GM04503 (cell line): ENCODE results near the gene RIPPLY1.

Experiments
- DNase-seq: peaks from one replicate; pipeline ENCODE4 v3.0.0-alpha.2; 2012; ENCODE audit warnings: low read depth

RIPPLY1 gene, protein sequence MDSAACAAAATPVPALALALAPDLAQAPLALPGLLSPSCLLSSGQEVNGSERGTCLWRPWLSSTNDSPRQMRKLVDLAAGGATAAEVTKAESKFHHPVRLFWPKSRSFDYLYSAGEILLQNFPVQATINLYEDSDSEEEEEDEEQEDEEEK

DNA sequence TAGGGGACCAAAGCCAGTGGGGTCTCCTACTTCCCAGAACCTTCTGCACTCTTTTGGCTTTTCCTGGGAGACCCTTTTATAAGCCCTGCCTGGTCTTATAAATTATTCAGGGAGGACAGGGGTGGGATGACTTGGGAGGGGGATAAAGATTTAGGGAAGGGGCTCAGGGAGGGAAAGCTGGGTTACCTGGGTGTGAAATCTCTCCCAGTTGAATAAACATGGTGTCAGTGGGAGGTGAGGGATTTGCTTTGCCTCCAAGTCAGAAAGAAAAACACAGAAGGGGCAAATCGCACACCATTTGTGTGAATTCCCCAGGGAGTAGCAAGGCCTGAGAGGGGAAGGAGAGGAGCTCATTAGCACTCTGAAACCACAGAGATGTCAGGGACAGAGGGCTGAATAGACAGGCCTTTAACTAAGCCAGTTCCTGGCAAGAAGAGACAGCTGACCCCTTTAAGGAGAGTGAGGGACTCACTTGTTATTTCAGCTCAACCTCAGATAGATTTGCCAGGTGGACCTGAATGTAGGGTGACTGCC lies at the start of gene RIPPLY1:
TSS of gene RIPPLY1 (minus strand) at position 51 of the 534 bp plus-strand sequence. CDS start 54 bp downstream, outside the sequence.
- no peak for DNase-seq

DNA sequence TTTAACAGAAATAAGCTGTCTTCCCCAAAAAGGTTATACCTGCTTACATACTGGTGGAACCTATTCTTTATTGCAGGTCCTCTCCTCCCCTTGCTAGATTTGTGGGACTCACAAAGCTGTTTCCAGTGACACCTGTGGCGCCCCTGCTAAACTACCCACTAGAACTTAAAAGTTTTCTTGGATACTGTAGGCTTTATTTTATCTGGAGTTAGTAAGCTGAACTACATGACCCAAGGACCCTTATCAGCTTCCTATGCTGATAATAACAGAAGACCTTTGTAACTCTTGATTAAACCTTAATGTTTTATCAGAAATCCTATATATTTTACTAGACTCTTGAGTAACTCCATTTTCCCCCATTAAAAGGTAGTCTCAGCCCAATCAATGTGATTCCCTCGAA lies 49.4 kb upstream of the RIPPLY1 start:
- DNase-seq = no peak

DNA sequence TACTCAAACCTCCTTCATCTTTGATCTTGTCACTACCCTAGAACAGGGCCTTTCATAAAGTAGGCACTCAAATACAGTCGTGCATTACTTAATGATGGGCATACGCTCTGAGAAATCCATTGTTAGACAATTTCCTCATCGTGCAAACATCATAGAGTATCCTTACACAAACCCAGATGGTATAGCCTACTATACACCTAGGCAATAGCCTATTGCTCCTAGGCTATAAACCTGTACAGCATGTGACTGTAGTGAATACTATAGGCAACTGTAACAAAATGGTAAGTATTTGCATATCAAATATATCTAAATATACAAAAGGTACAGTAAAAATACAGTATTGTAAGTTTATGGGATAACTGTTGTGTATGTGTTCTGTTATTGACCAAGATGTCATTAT lies 48.9 kb upstream of the RIPPLY1 start:
- no peak for DNase-seq

DNA sequence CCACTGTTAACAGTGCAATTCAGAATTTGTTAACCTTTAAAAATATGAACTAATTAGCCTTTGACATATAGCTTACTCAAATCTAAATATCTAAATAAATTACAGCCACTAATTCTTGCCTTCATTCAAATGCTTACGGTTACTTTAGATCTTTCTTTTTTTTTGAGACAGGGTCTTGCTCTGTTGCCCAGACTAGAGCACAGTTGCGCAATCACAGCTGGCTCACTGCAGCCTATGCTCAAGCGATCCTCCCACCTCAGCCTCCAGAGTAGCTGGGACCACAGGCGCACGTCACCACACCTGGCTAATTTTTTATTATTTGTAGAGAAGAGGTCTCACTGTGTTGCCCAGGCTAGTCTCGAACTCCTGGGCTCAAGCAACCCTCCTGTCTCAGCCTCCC lies 48.1 kb upstream of the RIPPLY1 start:
- DNase-seq = no peak

DNA sequence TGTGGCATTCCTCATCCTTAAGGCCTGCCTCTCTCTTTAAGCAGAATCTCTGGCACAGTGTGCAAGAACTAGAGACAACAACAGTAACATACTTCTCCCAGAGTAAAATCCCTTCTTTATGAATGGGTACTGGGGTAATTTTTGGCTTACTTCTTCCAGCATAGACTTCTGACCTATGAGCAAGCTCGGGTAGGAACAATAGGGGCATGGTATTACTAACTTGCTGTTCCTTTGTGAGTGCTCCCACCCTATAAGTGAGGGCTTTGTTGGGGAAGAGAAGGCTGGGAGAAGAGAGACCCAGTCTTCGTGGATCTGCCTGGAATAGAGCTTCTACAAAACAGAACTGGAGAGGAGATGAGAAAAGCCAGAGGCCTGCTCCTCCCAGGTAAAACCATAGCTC lies 47.2 kb upstream of the RIPPLY1 start:
- DNase-seq = no peak

DNA sequence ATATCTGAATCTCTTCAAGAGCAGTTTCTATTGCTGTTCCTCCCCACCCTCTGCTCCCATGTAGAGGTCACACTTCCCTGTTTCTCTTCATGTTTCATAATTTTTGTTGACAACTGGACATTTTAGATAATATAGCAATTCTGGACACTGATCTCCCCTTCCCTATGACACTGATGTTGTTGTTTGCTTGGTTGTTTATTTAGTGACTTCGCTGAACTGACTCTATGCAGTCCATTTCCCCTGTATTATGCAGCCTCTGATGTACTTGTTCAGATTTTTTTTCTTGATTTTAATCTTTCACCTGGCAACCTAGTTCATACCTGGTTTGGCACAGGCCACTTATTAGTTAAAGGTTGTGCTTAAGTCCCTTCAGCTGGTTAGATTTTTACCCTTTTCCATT lies 46.2 kb upstream of the RIPPLY1 start:
- no peak for DNase-seq

DNA sequence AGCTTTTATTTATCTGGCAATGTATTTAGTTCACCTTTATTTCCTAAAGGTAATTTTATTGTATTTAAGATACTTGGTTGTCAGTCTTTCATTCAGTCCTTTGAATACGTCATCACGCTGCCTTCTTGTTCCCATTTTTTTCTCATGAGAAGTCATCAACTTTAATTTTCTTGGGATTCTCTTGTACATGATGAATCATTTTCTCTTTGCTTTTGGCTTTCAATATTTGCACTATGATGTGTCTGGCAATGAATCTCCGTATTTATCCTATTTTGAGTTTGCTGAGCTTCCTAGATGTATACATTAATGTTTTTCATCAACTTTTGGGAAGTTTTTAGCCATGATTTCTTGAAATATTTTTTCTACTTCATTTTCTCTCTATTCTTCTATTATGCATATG lies 45.5 kb upstream of the RIPPLY1 start:
- no peak for DNase-seq

DNA sequence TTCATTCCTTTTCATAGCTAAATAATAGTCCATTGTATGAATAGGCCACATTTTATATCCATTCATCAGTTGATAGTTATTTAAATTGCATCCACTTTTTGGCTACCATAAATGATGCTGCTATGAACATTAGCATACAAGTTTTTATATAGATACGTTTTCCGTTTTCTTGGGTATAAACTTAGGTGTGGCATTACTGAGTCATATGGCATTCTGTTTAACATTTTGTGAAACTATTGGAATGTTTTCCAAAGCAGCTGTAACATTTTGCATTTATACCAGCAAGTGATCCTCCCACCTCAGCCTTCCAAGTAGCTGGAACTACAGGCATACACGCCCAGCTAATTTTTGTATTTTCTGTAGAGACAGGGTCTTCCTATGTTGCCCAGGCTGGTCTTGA lies 43.3 kb upstream of the RIPPLY1 start:
- DNase-seq = no peak

DNA sequence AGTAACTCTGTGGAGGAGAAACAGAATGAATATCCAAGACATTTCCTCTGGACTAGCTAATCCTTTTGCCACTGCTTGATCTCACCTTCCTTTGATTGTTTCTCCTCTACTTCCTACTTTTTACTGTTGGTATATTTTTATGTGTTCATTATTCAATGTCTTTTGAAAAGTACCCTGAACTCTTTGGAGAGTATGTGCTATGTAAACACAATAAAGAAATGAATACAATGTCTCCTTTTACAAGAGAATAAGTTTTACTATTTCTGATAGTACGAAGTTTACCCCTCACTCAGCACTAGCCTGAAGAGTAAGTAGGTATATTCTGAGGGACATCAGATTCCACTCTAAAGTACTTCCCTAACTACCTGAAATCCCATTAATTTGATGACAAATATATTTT lies 36.9 kb upstream of the RIPPLY1 start:
- no peak for DNase-seq

DNA sequence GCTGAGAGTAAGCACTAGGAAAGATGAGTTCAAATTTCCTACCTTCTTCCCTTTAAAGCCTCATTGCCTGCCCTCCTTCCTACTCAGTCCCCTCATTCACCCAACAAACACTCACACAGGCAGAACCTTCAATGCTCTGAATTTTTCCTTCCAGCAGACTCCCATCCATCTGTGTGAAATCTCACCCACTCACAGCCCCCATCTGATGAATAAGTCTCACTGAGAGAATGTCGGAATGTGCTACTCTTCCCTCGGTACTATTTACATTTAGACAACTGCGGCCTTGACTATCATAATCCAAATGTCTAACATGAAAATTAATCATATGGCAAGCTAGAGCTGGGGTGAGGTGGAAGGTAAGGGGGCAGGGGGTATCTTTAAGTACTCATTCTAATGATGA lies 36.4 kb upstream of the RIPPLY1 start:
- DNase-seq = no peak

DNA sequence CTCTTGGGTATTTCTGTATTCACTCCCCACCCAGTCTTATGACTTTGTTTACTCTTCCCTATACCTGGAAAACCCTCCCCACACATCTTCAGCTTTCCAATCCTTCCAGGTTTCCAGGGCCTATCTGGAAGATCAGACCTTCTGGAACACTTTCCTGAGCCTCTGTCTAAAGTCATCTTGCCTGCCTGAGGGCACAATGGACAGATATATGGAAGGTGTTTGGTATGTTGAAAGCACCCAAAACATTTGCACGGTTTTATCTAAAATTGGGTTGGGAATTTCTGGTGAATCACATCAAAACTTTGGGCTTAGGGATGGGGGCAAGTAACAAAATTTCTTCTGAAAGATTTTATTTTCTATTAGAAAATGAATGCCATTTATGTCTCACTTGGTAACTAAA lies 33.1 kb upstream of the RIPPLY1 start:
- DNase-seq = no peak

DNA sequence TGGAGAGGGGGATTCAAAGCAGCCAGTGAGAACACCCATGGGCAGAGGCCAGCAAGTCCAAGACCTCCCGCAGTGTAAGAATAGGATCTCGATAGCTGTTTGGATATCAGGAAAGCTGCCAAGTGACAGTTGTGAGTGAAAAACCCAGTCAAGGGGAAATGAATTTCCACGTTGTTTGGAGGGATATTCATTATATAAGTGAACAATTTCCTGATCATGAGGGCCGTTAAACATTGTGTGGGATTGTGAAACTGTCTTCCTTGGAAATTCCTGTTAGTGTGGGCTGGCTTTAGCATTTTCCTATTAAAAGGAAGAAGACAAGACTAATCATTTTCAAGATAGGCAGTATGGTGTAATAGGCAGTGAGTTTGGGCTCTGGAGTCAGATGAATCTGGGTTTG lies 32.0 kb upstream of the RIPPLY1 start:
- no peak for DNase-seq

DNA sequence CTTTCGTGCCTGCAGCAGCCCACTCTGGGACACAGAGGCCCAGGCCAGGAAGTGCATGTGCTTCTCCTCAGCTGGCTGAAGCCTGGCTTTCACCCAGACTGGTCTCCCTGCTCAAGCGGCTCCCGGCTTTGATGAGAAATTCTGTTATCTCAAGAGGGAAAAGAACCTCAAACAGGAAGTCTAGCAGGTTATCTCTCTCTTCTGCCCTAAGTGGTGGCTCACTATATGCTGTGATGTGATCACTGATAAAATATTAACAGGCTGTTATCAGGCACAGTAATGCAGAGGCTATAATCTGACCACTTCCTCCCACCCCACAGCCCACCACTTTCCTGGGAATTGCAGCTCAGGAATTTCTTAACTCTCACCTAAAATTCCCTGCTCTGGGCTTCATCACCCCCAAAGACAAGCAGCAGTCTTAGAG lies 30.4 kb upstream of the RIPPLY1 start:
- DNase-seq = no peak

DNA sequence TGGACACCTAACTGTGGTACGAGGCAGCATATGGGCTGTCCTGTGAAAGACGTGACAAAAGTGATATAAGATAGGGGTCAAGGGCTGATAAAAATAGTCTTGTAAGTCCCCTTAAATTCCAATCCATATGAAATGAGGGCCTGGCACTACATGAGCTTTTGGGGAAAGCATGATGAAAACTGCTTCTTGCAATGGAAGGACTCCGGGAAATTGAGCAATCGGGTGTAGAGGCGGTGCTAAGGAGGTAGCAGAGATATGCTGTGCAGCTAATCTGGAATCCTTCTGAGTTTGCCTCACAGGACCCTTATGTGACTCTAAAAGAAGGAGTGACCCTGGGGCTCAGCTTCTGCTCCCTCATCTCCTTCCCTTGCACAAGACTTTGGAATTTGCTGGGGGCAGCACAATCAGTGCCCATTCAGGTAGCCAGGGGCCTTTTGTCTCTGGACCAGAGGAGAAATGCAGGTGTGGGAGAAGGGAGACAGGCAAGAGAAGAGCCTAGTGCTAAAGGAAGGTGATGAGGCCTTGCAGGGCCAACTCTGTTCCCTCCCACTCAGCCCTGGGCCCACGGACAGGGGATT lies 29.9 kb upstream of the RIPPLY1 start:
- DNase-seq = no peak

DNA sequence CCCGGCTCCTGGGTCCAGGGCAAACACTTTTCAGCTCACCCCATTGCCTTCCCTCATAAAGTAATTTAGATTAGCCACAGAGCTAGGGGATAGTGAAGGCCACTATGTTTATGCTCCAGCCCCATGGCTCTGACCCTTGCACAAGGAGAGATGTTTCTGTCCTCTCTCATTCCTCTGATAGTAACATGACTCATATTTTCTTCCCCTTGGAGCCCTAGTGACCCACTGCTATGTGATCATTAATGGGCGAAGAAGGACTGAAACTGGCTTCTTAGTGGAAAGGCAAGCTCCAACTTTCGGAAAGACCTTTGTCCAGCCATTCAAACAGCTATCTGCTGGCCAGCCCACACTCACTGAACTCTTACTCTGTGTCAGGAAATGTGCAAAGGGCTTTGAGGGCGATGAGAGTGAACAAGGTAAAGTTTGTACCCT lies 29.4 kb upstream of the RIPPLY1 start:
- no peak for DNase-seq

DNA sequence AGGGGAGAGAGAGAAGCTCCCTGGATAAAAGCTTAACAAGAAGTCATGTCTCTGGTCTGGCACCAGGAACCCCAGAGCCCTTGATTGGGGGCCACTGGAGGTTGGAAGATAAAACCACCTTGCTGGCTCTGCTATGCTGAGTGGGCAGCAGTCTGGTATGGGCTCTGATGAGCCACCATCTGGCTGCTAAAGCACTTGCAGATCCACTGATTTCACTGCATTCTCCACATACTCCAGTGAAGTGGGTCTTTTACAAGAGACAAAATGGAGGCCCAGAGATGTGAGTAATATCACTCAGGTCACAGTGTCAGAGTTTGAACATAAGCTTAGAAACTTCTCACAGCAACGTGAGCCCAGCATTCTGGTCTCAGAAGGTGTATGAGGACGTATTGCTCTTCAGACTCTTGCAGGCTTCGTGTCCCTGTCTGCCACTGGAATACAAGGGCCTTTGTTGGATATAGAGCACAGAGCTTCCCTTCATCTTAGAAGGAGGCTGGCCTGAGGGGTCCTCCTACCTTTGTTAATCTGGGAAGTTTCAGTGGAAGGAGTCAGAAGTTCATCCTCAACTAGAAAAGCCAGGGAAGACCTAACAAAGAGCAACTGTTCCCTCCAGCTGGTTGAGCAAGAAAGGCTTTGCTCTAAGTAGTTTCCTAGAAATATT lies 28.8 kb upstream of the RIPPLY1 start:
- no peak for DNase-seq

DNA sequence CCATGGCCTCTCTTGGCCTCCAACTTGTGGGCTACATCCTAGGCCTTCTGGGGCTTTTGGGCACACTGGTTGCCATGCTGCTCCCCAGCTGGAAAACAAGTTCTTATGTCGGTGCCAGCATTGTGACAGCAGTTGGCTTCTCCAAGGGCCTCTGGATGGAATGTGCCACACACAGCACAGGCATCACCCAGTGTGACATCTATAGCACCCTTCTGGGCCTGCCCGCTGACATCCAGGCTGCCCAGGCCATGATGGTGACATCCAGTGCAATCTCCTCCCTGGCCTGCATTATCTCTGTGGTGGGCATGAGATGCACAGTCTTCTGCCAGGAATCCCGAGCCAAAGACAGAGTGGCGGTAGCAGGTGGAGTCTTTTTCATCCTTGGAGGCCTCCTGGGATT lies 25.1 kb upstream of the RIPPLY1 start:
- DNase-seq = no peak

DNA sequence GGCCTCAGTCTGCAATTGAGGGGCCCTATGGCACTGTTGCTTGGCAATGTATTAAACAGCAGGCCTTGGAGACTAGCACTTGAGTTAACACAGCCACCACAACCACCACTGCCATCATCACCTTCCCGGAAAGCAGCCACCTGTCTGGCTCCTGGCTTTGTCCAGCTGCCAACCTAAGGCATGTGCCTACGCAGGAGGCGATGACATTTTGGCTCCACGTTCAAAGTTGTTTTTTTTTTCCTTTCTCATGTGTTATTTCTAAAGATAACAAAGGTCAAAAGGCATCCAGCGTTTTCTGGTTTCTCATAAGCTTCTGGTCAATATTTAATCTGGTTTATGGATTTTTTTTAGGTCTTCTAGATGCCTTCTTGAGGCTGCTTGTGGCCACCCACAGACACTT lies 24.6 kb upstream of the RIPPLY1 start:
- DNase-seq = no peak

DNA sequence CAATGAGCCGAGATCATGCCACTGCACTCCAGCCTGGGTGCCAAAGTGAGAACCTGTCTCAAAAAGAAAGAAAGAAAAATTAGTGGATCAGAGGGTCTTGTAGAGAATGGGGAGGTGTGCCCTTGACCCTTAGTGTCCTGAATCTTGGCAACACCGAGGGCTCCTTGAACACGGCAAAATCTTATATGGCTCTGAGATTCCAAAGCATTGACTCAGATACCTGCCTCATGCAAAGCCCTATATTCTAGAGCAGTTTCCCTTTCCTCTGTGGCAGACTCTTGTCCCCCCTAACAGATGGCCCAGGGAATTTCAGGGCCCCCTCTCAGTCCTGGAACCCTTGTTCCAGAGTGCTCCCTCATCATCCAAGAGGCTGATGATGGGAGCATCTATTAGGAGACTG lies 23.9 kb upstream of the RIPPLY1 start:
- no peak for DNase-seq

DNA sequence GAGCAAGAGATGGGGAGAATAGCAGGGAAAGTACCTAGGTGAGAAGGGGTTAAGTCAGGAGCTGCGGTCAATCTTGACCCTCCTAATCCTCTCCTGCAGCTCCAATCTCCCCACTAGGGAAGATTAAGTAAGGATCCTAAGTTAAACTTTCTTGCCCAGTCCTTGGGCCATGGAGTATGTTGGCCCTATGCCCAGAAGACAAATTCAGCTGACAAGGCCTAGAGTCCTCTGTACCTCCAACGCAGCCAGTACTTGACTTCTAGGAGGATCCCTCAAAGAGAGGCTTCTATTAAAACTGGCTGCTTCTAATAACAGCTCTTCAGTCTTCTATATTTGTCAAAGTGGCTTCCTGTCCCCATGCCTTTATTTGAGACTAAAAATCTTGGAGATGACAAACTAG lies 18.5 kb upstream of the RIPPLY1 start:
- no peak for DNase-seq

DNA sequence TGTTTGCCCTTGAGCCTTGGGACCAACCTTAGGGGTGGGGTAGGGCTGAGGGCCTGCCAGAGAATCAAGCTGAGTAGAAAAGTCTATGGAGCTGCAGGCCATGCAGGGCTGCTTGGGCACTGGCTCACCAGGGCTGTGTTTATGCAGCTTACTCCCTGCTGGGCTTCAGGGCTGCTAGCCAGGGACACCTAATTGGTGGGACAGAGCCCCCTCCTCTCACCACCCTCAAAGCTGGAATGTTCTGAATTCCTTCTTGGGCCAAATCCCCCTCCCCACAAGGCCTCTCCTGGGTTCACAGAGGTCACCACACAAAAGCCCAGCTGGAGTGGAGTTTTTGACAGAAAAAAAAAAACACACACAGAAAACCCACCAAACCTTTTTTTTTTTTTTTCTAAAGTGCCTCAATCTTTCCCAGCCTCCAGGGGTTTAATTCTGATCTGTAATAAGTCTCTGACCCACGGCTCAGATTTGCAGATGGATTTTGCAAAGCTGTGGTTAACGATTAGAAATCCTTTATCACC lies 16.9 kb upstream of the RIPPLY1 start, which contains the start of gene CLDN2:
TSS of gene CLDN2 (plus strand) at position 471 of the 521 bp plus-strand sequence. CDS start 7,827 bp downstream, outside the sequence.
- no peak for DNase-seq

DNA sequence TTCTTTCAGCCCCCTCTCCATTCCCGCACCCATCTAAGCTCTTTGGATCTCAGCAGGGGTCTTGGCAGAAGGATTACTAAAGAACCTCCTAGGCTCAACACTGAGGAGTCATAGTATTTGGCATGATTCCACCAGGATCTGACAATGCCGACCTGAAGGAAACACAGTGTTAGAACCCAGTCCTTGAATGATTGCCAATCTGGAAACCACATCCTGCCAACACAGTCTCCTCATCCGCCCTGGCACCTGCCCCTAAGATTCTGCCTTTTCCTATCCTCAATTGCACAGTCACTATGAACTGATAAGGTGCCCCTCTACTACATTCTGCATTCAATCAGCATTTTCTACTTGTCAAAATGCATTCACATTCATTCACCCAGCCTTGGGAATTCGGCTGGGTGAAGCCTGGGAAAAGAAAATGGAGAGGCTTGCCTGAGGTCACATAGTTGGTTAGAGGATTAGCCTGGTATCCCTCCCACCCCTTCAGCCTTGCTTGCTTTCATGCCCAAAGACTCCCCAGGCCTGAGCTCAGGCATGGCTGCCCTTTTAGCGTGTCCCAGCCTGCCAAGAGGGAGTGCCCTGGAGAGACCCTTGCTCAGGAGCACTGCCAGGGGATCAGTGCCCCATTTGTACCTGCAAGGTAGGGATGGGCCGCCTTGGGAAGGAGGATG lies 14.8 kb upstream of the RIPPLY1 start:
- no peak for DNase-seq

DNA sequence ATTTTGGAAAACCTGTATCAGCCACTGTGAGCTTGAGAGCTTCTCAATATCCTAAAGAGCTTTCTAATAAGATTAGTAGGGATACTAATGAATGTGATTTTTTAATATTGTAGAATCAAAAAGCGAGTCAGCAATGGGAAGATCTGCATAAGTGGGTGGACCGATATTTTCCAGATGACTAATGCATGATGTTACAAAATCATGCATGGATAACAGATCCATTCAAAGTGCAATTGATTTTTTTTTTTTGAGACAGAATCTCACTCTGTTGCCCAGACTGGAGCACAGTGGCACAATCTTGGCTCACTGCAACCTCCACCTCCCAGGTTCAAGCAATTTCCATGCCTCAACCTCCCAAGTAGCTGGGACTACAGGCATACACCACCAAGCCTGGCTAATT lies 9.7 kb upstream of the RIPPLY1 start:
- DNase-seq = no peak
